Body of pancreas (tissue), 4 donors: ENCODE results near the gene MYO5B. TPM values are rescaled to one million over a fixed set of nuclear protein-coding genes. Genes with fewer than 3 reads are reported as not detected.

Experiments
- ATAC-seq: fragments of 150-250 bp; one replicate; pipeline ENCODE4 v1.9.1; 2016
- DNase-seq, 4 donors: peaks; one replicate each; pipeline ENCODE4 v3.0.0-alpha.2; 2019
- H3K27ac ChIP-seq, 4 donors: fragments of 200-600 bp; sonication (generic); 1 replicate in 3 of 4; 2 replicates in 1 of 4; pipeline versions ENCODE4 v1.5.1 to v1.6.1; 2016 to 2019; ENCODE audit warnings: mild to moderate bottlenecking in 1 of 4, mixed read lengths in 1 of 4, moderate library complexity in 1 of 4
- H3K27me3 ChIP-seq, 2 donors: fragments of 200-600 bp; sonication (generic); one replicate each; pipeline ENCODE4 v1.6.0; 2016; ENCODE audit warnings: mild to moderate bottlenecking in 1 of 2
- H3K36me3 ChIP-seq, 2 donors: fragments of 200-600 bp; sonication (generic); replicated peaks in 1 of 2; 2 replicates each; pipeline ENCODE4 v1.5.1; 2016; ENCODE audit warnings: low read depth in 2 of 2; ENCODE audit not compliant: insufficient read depth in 1 of 2
- H3K4me1 ChIP-seq: fragments of 200-600 bp; sonication (generic); one replicate; pipeline ENCODE4 v1.6.0; 2016
- H3K4me3 ChIP-seq, 2 donors: fragments of 200-600 bp; sonication (generic); 1 replicate in 1 of 2; 2 replicates in 1 of 2; pipeline ENCODE4 v1.5.1; 2016 to 2019
- H3K9me3 ChIP-seq, 3 donors: fragments of 200-600 bp; sonication (generic); 1 replicate in 2 of 3; 2 replicates in 1 of 3; pipeline ENCODE4 v1.5.1; 2016
- CTCF ChIP-seq, 7 experiments: fragments of 450-650 bp in 4 of 7; fragments of 200-600 bp in 3 of 7; sonication (generic) in 3 of 7; IDR thresholded peaks; one replicate each; pipeline ENCODE4 v1.5.1; 2016 to 2019; ENCODE audit warnings: antibody characterized with exemption in 7 of 7
- POLR2A ChIP-seq, 3 donors: fragments of 450-650 bp; IDR thresholded peaks; one replicate each; pipeline ENCODE4 v1.6.1; 2016; ENCODE audit warnings: antibody characterized with exemption in 3 of 3, mild to moderate bottlenecking in 2 of 3
- WGBS, 2 donors: methylation state at CpG; one replicate each; pipeline ENCODE4 v1.1.5; 2017; 5-methylcytosine and 5-hydroxymethylcytosine counted together
- intact Hi-C: fragments of 100-400 bp; cut with DNase I; formaldehyde crosslinking; loops from one replicate; pipeline ENCODE4 v1.15.1; 2023
- total RNA-seq, 2 donors: library from RNA; depleted of rRNA; stranded (reverse); fragments of >200 nt; gene quantifications; one replicate each; pipeline ENCODE4 v1.1.0, GENCODE V29; 2016

Gene MYO5B
- total RNA-seq, 2 donors from 2014 or later: 17.1 to 18.2 TPM

- Histone ChIP-seq H3K4me1 (peaks cover 23% of the 10 kb centered on the region), H3K27me3 (no peaks in the 10 kb centered on the region), H3K36me3 (no peaks in the 10 kb centered on the region), H3K9me3 (no peaks in the 10 kb centered on the region), H3K4me3 (no peak overlapping the region), H3K27ac (peak overlapping the region in 2 of 4 donors; percentile 51 to 53)
- ATAC-seq: no peak
- DNase-seq: no peak
- intact Hi-C loops: no loop called here
- TF ChIP-seq POLR2A (IDR thresholded peaks at IDR 0.05): no peak
- TF ChIP-seq CTCF (IDR thresholded peaks at IDR 0.05): no peak
- 35 to 39% methylated on average over 3 of the region's 3 CpGs for WGBS, 2 donors
Measured at GRCh38 chr18:50092245-50092805, 102.6 kb downstream of the MYO5B start.

GRCh38 chr18:50091509-50092244 lies 103.3 kb downstream of the MYO5B start:
- H3K36me3 ChIP-seq: no peaks in the 10 kb centered on the region
- no peak for TF ChIP-seq CTCF (IDR thresholded peaks at IDR 0.05)
- TF ChIP-seq POLR2A (IDR thresholded peaks at IDR 0.05): no peak
- H3K4me1 ChIP-seq: peaks cover 16% of the 10 kb centered on the region
- peak overlapping the region in 3 of 4 donors; percentile 23 to 53 (median 51) for H3K27ac ChIP-seq
- H3K27me3 ChIP-seq: no peaks in the 10 kb centered on the region
- peak; percentile 67 for ATAC-seq
- intact Hi-C loops: no loop called here
- 75 to 93% methylated on average over 2 of the region's 2 CpGs for WGBS, 2 donors
- H3K4me3 ChIP-seq: no peak overlapping the region
- H3K9me3 ChIP-seq: no peaks in the 10 kb centered on the region
- DNase-seq: peak in 3 of 4 donors; percentile 20 to 30 (median 23)

- 90 to 94% methylated on average over 6 of the region's 6 CpGs for WGBS, 2 donors
- ATAC-seq (no peak), DNase-seq (no peak)
- peaks cover 12% of the 10 kb centered on the region for H3K4me1 ChIP-seq
- no peak overlapping the region for H3K27ac ChIP-seq
- no peaks in the 10 kb centered on the region for H3K9me3 ChIP-seq
- H3K36me3 ChIP-seq: no peaks in the 10 kb centered on the region
- intact Hi-C loops: no loop called here
- H3K27me3 ChIP-seq: no peaks in the 10 kb centered on the region
- TF ChIP-seq POLR2A (IDR thresholded peaks at IDR 0.05) (no peak), CTCF (IDR thresholded peaks at IDR 0.05) (no peak)
- no peak overlapping the region for H3K4me3 ChIP-seq
Measured at GRCh38 chr18:50090370-50091312, 104.3 kb downstream of the MYO5B start.

GRCh38 chr18:50089702-50090101 lies 105.2 kb downstream of the MYO5B start:
- TF ChIP-seq CTCF (IDR thresholded peaks at IDR 0.05) (no peak), POLR2A (IDR thresholded peaks at IDR 0.05) (no peak)
- Histone ChIP-seq H3K36me3 (no peaks in the 10 kb centered on the region), H3K27ac (no peak overlapping the region), H3K9me3 (no peaks in the 10 kb centered on the region), H3K4me1 (peaks cover 12% of the 10 kb centered on the region), H3K27me3 (no peaks in the 10 kb centered on the region), H3K4me3 (no peak overlapping the region)
- ATAC-seq (no peak), DNase-seq (no peak)
- intact Hi-C loops: no loop called here
- 90 to 93% methylated on average over 9 of the region's 9 CpGs for WGBS, 2 donors
